Gastroesophageal sphincter (tissue), 4 donors: ENCODE results near the gene DHRS13. TPM values are rescaled to one million over a fixed set of nuclear protein-coding genes. Genes with fewer than 3 reads are reported as not detected.

ENCODE experiments used
- ATAC-seq: fragments of 150-250 bp; one replicate; pipeline ENCODE4 v1.9.1; 2016; ENCODE audit warnings: mild to moderate bottlenecking, moderate library complexity
- H3K27ac ChIP-seq, 4 donors: fragments of 200-600 bp; sonication (generic) in 3 of 4; 1 replicate in 3 of 4; 2 replicates in 1 of 4; pipeline ENCODE4 v1.5.1; 2016 to 2019
- H3K27me3 ChIP-seq: fragments of 200-600 bp; sonication (generic); one replicate; pipeline ENCODE4 v1.5.1; 2019
- H3K36me3 ChIP-seq, 2 donors: fragments of 200-600 bp; sonication (generic); one replicate each; pipeline ENCODE4 v1.5.1; 2019; ENCODE audit warnings: control low read depth in 1 of 2
- H3K4me1 ChIP-seq, 3 donors: fragments of 200-600 bp; sonication (generic); 1 replicate in 2 of 3; 2 replicates in 1 of 3; pipeline ENCODE4 v1.5.1; 2016 to 2019; ENCODE audit warnings: control low read depth in 2 of 3
- H3K4me3 ChIP-seq, 2 donors: fragments of 200-600 bp; sonication (generic); one replicate each; pipeline ENCODE4 v1.5.1; 2019; ENCODE audit warnings: mild to moderate bottlenecking in 1 of 2, moderate library complexity in 1 of 2
- H3K9me3 ChIP-seq, 3 donors: fragments of 200-600 bp; sonication (generic); one replicate each; pipeline ENCODE4 v1.5.1; 2017 to 2019; ENCODE audit warnings: control low read depth in 2 of 3
- EP300 ChIP-seq: sonication (generic); formaldehyde crosslinking; IDR thresholded peaks from one replicate; pipeline ENCODE4 v1.6.1; 2017; ENCODE audit warnings: antibody characterized with exemption, mild to moderate bottlenecking
- POLR2A ChIP-seq, 2 donors: fragments of 450-650 bp; IDR thresholded peaks; one replicate each; pipeline ENCODE4 v1.6.1; 2017; ENCODE audit warnings: antibody characterized with exemption in 2 of 2, mild to moderate bottlenecking in 2 of 2, moderate library complexity in 1 of 2
- POLR2AphosphoS5 ChIP-seq: sonication (generic); formaldehyde crosslinking; IDR thresholded peaks from one replicate; pipeline ENCODE4 v1.6.1; 2017; ENCODE audit warnings: antibody characterized with exemption
- WGBS, 2 donors: methylation state at CpG; one replicate each; pipeline ENCODE4 v1.1.5; 2018; ENCODE audit warnings: low coverage in 1 of 2; 5-methylcytosine and 5-hydroxymethylcytosine counted together
- total RNA-seq, 4 donors: library from RNA; depleted of rRNA; stranded (reverse); fragments of >200 nt; gene quantifications; one replicate each; pipeline ENCODE4 v1.1.0, GENCODE V29; 2016
- TF ChIP-seq, protein P1 (sequence below), 4 experiments: fragments of 200-600 bp in 2 of 4; fragments of 450-650 bp in 2 of 4; sonication (generic) in 1 of 4; IDR thresholded peaks; one replicate each; pipeline ENCODE4 v1.5.1; 2017 to 2019; ENCODE audit warnings: antibody characterized with exemption in 4 of 4, mild to moderate bottlenecking in 2 of 4, moderate library complexity in 2 of 4

The DHRS13 gene
- total RNA-seq, 4 donors from 2014 or later = 3.9 to 6.5 (median 5.2) TPM

DNA sequence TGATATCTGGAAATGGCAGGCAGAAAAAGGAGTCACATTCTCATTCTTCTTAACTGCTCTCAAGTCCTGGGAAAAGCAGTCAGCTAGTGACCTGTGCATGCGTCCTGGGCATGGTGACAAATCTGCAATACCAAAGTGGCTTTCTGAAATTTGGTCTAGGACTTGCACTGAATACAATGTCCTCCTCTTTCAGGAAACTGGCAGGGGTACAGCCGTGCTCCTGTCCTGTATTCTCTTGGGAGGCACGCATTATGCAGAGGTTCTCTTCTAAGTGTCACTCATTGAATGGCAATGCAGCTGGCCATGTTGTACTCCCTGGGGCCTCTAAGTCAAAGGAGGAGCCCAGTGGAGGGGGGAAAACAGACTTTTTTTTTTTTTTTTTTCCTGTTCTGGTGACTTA lies 37.8 kb upstream of the DHRS13 start:
- Histone ChIP-seq H3K4me1 (peaks cover 21 to 97% (median 62%) of the 10 kb centered on the region in 3 donors), H3K36me3 (no peaks in the 10 kb centered on the region), H3K27ac (no peak overlapping the region), H3K9me3 (no peaks in the 10 kb centered on the region), H3K4me3 (no peak overlapping the region), H3K27me3 (no peaks in the 10 kb centered on the region)
- no peak for TF ChIP-seq POLR2A (IDR thresholded peaks at IDR 0.05)
- TF ChIP-seq EP300 = no peak
- TF ChIP-seq, protein P1, sequence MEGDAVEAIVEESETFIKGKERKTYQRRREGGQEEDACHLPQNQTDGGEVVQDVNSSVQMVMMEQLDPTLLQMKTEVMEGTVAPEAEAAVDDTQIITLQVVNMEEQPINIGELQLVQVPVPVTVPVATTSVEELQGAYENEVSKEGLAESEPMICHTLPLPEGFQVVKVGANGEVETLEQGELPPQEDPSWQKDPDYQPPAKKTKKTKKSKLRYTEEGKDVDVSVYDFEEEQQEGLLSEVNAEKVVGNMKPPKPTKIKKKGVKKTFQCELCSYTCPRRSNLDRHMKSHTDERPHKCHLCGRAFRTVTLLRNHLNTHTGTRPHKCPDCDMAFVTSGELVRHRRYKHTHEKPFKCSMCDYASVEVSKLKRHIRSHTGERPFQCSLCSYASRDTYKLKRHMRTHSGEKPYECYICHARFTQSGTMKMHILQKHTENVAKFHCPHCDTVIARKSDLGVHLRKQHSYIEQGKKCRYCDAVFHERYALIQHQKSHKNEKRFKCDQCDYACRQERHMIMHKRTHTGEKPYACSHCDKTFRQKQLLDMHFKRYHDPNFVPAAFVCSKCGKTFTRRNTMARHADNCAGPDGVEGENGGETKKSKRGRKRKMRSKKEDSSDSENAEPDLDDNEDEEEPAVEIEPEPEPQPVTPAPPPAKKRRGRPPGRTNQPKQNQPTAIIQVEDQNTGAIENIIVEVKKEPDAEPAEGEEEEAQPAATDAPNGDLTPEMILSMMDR (IDR thresholded peaks at IDR 0.05) = no peak
- TF ChIP-seq POLR2AphosphoS5 = no peak
- ATAC-seq = no peak
- WGBS, 2 donors = 0 to 64% methylated on average over 1 to 2 of the region's 3 CpGs

DNA sequence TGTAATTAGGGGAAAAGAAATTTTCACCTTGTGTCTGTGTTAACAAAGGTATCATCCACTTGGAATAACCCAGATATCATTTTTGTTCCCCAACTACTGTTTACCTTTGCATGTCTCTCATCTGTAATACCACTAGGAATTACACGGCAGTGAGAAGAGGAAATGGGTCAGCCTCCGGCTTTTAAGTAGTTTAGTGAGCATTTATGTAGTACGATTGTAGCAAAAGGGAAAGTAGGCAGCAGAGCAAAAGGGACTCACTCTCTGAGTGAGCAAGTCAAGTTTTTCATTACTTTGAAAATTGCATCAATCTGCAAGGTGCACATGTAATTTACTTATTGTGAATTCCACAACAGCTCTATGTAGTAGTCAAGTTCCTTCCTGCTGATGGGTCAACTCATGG lies 37.3 kb upstream of the DHRS13 start:
- TF ChIP-seq POLR2AphosphoS5 (no peak), EP300 (no peak), POLR2A (IDR thresholded peaks at IDR 0.05) (no peak)
- TF ChIP-seq, protein P1 (IDR thresholded peaks at IDR 0.05) = no peak
- 35 to 46% methylated on average over 3 of the region's 3 CpGs for WGBS, 2 donors
- H3K4me1 ChIP-seq = peaks cover 21 to 97% (median 62%) of the 10 kb centered on the region in 3 donors
- H3K36me3 ChIP-seq = no peaks in the 10 kb centered on the region
- no peak for ATAC-seq
- peak overlapping the region in 1 of 4 donors; percentile 20 for H3K27ac ChIP-seq
- H3K4me3 ChIP-seq = no peak overlapping the region
- no peaks in the 10 kb centered on the region for H3K9me3 ChIP-seq
- H3K27me3 ChIP-seq = no peaks in the 10 kb centered on the region

DNA sequence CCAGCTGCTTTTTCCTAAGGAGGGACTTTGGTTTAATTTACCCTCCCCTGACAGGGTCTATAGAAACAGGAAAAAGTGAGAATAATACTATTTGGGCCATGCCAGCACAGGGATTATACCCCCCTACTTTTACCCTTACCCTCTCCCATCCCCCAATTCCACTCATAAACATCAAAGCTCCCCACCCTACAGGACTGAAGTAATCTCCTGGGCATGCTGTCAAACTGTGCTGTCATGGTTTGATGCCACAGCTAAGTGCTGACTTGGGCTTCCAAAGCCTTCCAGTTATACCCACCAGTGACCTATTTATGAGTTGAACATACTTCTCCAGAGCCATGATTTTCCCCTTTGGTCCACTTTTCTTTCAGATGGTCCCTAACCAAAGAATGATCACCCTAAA lies 35.7 kb upstream of the DHRS13 start:
- TF ChIP-seq, protein P1 (IDR thresholded peaks at IDR 0.05) = no peak
- TF ChIP-seq POLR2A (IDR thresholded peaks at IDR 0.05) (no peak), POLR2AphosphoS5 (no peak), EP300 (no peak)
- Histone ChIP-seq H3K4me1 (peaks cover 21 to 94% (median 52%) of the 10 kb centered on the region in 3 donors), H3K4me3 (no peak overlapping the region), H3K36me3 (no peaks in the 10 kb centered on the region), H3K27me3 (no peaks in the 10 kb centered on the region), H3K9me3 (no peaks in the 10 kb centered on the region), H3K27ac (peak overlapping the region in 1 of 4 donors; percentile 33)
- no peak for ATAC-seq

DNA sequence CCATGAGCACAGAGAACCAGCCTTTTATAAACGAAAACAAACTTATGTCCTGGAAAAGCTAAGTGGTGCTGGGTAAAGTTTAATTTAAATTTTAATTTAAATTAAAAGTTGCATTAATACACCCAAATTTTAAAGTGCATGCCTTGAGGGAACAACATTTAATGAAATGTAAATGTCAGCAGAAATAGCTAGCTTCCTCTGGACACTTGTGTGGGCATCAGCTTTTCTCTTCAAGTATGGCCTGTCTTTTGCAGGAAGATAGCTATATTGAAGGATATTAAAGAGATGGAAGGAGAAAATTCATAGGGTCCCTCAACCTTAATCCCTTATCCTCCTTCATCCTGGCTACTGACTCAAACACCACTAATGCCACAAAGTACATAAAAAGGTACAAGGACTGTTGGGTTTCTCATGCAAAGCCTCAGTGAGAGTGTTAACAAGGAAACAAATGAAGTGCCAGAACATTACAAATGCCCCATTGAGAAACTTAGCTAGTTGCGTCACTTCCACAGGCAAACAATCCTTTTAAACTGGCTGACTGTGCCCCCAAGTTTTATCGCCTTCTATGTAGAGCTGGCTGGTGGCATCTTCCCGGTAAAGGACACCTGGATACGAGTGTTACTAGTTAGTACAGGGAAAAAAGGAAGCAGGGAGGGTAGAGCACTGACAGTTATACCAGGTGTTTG lies 34.3 kb upstream of the DHRS13 start:
- TF ChIP-seq EP300 (no peak), POLR2AphosphoS5 (peak; percentile 12)
- TF ChIP-seq, protein P1 (IDR thresholded peaks at IDR 0.05) = no peak
- 48 to 63% methylated on average over 5 of the region's 5 CpGs for WGBS, 2 donors
- H3K9me3 ChIP-seq = no peaks in the 10 kb centered on the region
- H3K27ac ChIP-seq = peak overlapping the region in 2 of 4 donors; percentile 3 to 6
- peaks cover 21 to 91% (median 52%) of the 10 kb centered on the region in 3 donors for H3K4me1 ChIP-seq
- no peaks in the 10 kb centered on the region for H3K36me3 ChIP-seq
- no peaks in the 10 kb centered on the region for H3K27me3 ChIP-seq
- H3K4me3 ChIP-seq = no peak overlapping the region
- peak; percentile 57 for ATAC-seq
